Left colon (tissue), 2 donors: Measurements from ENCODE around the gene MAGEB17. TPM values are rescaled to one million over a fixed set of nuclear protein-coding genes. Genes with fewer than 3 reads are reported as not detected.
"Not testable (repeated sequence)": the region's sequence is repeated elsewhere in the genome, so short reads cannot be mapped to it uniquely, and the experiment has no call there.

Experiments used
- ATAC-seq: fragments of 200-7000 bp; cut with Tn5 transposase; one replicate; pipeline ENCODE4 v1.9.1; 2020; ENCODE audit warnings: mild to moderate bottlenecking, moderate library complexity
- DNase-seq, 2 donors: peaks; one replicate each; pipeline ENCODE4 v3.0.0-alpha.2; 2020
- intact Hi-C, 2 donors: fragments of 100-400 bp; cut with DNase I in 1 of 2; cut with micrococcal nuclease in 1 of 2; formaldehyde crosslinking; loops; one replicate each; pipeline versions ENCODE4 v1.11.2 to v1.14.0; 2022; cut with DNase I, micrococcal nuclease
- total RNA-seq, 2 donors: library from RNA; stranded (reverse); fragmentation: NEBNext Ultra II Directional; extraction: Animal tissue kit (Norgen Biotek cat#: 25700); gene quantifications; one replicate each; pipeline ENCODE4 v1.2.1, GENCODE V29; 2021
- donor health status: DM: no; HTN: no; CAD: no.
- donor health status: DM: yes; HTN: yes; CAD: no.

Gene MAGEB17
- total RNA-seq, 2 donors from 2014 or later, result not detected

GRCh38 chrX:16148896-16149295 lies 18.4 kb upstream of the MAGEB17 start:
- ATAC-seq (no peak), DNase-seq (no peak)
- intact Hi-C loops, result no loop called here

GRCh38 chrX:16155581-16156096 lies 11.6 kb upstream of the MAGEB17 start:
- intact Hi-C loops, result no loop called here
- DNase-seq (no peak), ATAC-seq (no peak)

- DNase-seq, result no peak
- no peak for ATAC-seq
- intact Hi-C loops, result no loop called here
Measured at GRCh38 chrX:16156692-16157331, 10.5 kb upstream of the MAGEB17 start.

GRCh38 chrX:16160729-16161128 lies 6.6 kb upstream of the MAGEB17 start:
- DNase-seq, result no peak
- intact Hi-C loops, result no loop called here
- no peak for ATAC-seq

- DNase-seq, ATAC-seq, intact Hi-C loops: not testable (repeated sequence)
Measured at GRCh38 chrX:16161173-16161572, 6.1 kb upstream of the MAGEB17 start.

- ATAC-seq (no peak), DNase-seq (no peak)
- intact Hi-C loops, result no loop called here
Measured at GRCh38 chrX:16162391-16162790, 4.9 kb upstream of the MAGEB17 start.

- ATAC-seq (no peak), DNase-seq (no peak)
- intact Hi-C loops, result no loop called here
Measured at GRCh38 chrX:16164748-16165147, 2.5 kb upstream of the MAGEB17 start.

GRCh38 chrX:16171039-16171438 lies 3.8 kb downstream of the MAGEB17 start:
- DNase-seq (no peak), ATAC-seq (no peak)
- intact Hi-C loops, result no loop called here

GRCh38 chrX:16171944-16172343 lies 4.7 kb downstream of the MAGEB17 start:
- ATAC-seq (no peak), DNase-seq (no peak)
- intact Hi-C loops, result no loop called here

GRCh38 chrX:16172391-16172790 lies 5.1 kb downstream of the MAGEB17 start:
- DNase-seq, result no peak
- intact Hi-C loops, result no loop called here
- ATAC-seq, result no peak

GRCh38 chrX:16175329-16176061 lies 8.2 kb downstream of the MAGEB17 start:
- DNase-seq (no peak), ATAC-seq (no peak)
- intact Hi-C loops, result no loop called here

GRCh38 chrX:16177260-16177659 lies 10.0 kb downstream of the MAGEB17 start:
- intact Hi-C loops, result no loop called here
- ATAC-seq (no peak), DNase-seq (no peak)

GRCh38 chrX:16183843-16184242 lies 16.6 kb downstream of the MAGEB17 start:
- ATAC-seq, result peak; percentile 36
- DNase-seq, intact Hi-C loops: not testable (repeated sequence)

GRCh38 chrX:16185725-16186136 lies 18.4 kb downstream of the MAGEB17 start:
- intact Hi-C loops, result no loop called here
- DNase-seq, result no peak
- ATAC-seq, result no peak

GRCh38 chrX:16186380-16187007 lies 19.2 kb downstream of the MAGEB17 start:
- DNase-seq (no peak), ATAC-seq (no peak)
- intact Hi-C loops, result no loop called here

GRCh38 chrX:16187024-16187760 lies 19.9 kb downstream of the MAGEB17 start:
- no peak for ATAC-seq

GRCh38 chrX:16188687-16189086 lies 21.4 kb downstream of the MAGEB17 start:
- DNase-seq, result no peak
- no peak for ATAC-seq
- intact Hi-C loops, result no loop called here

More at GRCh38 chrX:16187024-16187760, 19.9 kb downstream of the MAGEB17 start:
- no peak for DNase-seq
- intact Hi-C loops, result no loop called here

- DNase-seq (no peak), ATAC-seq (peak; percentile 73)
Measured at GRCh38 chrX:16191605-16192004, 24.3 kb downstream of the MAGEB17 start.

GRCh38 chrX:16196829-16197228 lies 29.5 kb downstream of the MAGEB17 start:
- DNase-seq, result no peak
- no peak for ATAC-seq
- intact Hi-C loops, result no loop called here

More at GRCh38 chrX:16191605-16192004, 24.3 kb downstream of the MAGEB17 start:
- intact Hi-C loops, result no loop called here
